GM18951 (cell line): ENCODE data around the gene TTF1.

Source experiments
- POLR2A ChIP-seq: IDR thresholded peaks from 4 replicates; pipeline ENCODE4 v1.6.1; 2011; ENCODE audit warnings: mild to moderate bottlenecking; ENCODE audit not compliant: insufficient read length, insufficient read depth; ENCODE audit errors: extremely low read depth
- in situ Hi-C: fragments of 300-500 bp; cut with MboI; formaldehyde crosslinking; loops from one replicate; pipeline ENCODE4 v1.12.0; 2022; ENCODE audit warnings: low sequenced_read_pairs, mixed read lengths, inconsistent platforms; ENCODE audit not compliant: unreplicated experiment

Gene TTF1

DNA sequence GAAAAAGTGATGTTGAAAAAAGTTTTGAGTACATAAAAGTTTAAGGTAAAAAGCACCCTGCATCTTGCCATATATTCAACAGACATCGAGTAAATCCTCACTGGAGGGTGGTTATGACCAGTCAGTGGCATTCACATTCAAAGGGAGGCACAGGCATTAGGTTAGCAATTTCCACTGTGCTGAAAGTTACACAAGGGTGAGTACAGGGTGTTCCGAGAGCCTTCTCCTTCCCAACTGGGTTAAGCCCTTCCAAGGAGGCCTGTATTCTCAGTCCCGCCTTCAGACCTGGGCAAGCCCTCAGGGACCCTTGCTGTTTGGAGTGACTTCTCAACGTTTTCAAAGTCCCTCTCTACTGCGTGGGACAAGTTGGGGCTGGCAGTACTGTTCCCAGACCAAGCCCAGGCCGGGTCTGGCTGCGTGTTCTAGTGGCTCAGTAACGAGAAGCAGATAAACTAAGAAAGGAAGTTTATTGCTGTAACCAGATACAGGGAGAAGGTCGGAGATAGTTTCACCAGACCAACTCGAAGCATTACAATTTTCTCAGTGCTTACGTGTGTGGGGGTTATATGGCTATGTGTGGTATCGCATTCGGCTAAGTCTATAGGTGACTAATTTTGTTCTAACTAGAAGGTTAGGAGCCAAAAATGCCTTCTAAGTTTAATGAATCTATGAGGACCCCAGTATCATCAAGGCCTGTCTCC lies 38.9 kb downstream of the TTF1 start:
- in situ Hi-C loops, result no loop called here
- TF ChIP-seq POLR2A, result no peak

DNA sequence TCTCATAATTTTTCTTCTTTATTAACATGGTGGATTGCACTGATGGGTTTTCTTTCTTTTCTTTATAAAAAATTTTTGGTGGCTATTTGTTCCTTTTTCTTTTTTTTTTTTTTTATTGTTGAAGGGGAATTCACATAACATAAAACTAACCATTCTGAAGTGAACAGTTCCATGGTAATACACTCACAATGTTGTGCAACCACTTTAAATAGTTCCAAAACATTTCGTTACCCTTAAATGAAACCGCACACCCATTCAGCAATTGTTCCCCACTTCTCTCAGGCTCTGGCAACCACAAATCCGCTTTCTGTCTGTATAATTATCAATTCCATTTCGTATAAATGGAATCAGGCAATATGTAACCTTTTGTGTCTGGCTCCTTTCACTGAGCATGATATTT lies 40.2 kb downstream of the TTF1 start:
- TF ChIP-seq POLR2A, result no peak
- in situ Hi-C loops, result no loop called here

DNA sequence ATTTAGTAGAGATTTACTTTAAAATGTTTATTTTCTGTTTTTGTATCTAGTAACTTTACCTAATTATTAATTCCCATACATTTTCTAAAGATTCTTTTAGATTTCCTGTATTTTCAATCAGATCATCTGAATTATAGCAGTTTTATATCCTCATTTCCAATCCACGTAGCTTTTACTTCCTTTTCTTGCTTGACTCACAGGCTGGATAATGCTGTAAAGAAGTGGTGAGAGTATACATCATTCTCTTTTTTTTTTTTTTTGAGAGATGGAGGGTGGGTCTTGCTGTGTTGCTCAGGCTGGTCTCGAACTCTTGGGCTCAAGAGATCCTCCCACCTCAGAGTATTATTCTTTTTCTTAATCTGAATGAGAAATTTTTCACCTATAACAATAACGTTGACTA lies 40.7 kb downstream of the TTF1 start:
- TF ChIP-seq POLR2A, result no peak
- in situ Hi-C loops, result no loop called here

DNA sequence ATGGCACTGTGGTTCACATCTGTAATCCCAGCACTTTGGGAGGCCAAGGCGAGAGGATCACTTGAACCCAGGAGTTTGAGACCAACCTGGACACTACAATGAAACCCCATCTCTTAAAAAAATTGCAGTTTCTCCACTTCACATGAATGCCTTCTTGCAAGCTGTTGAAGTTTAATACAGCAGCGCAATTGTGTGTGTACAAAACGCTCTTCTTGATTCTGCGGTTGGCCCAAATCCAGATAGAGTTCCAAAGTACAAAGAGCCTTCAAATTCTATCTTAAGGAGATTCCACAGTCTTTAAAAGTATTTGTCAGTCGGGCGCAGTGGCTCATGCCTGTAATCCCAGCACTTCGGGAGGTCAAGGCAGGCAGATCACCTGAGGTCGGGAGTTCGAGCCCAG lies 42.6 kb downstream of the TTF1 start:
- no peak for TF ChIP-seq POLR2A
- in situ Hi-C loops, result no loop called here

DNA sequence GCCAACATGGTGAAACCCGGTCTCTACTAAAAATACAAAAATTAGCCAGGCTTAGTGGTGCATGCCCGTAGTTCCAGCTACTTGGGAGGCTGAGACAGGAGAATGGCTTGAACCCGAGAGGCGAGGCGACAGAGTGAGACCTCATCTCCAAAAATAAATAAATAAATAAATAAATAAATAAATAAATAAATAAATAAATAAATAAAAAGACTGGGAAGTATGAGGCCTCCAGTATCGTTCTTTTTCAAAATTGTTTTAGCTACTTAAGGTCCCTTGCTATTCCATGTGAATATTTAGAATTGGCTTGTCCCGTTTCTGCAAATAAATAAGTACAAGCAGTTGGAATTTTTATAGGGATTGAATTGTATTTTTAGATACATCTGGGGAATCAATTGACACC lies 48.9 kb downstream of the TTF1 start:
- no peak for TF ChIP-seq POLR2A

DNA sequence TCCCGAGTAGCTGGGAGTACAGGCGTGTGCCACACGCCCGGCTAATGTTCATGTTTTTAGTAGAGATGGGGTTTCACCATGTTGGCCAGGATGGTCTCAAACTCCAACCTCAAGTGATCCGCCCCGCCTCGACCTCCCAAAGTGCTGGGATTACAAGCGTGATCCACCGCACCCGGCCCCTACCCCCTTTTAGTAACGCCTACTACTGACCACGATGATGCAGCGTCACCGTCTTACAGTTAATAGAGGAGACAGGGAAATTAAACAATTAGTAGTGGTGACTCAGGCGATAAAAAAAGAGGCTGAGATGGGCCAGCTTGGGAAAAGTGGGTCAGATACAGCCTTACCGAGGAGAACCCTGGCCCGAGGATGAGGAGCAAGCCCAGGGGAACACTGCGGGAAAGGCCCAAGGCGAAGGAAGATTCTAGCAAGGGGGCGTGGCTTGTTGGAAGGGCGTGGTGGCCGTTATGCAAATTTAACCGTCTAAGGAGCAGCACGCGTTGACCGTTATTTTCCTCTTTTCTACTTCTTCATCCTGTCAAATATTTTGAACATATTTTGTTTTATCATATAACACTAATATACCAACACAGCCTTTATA lies 50.2 kb downstream of the TTF1 start:
- no peak for TF ChIP-seq POLR2A
- in situ Hi-C loops, result no loop called here

More for the DNA sequence above, 48.9 kb downstream of the TTF1 start:
- in situ Hi-C loops, result no loop called here

DNA sequence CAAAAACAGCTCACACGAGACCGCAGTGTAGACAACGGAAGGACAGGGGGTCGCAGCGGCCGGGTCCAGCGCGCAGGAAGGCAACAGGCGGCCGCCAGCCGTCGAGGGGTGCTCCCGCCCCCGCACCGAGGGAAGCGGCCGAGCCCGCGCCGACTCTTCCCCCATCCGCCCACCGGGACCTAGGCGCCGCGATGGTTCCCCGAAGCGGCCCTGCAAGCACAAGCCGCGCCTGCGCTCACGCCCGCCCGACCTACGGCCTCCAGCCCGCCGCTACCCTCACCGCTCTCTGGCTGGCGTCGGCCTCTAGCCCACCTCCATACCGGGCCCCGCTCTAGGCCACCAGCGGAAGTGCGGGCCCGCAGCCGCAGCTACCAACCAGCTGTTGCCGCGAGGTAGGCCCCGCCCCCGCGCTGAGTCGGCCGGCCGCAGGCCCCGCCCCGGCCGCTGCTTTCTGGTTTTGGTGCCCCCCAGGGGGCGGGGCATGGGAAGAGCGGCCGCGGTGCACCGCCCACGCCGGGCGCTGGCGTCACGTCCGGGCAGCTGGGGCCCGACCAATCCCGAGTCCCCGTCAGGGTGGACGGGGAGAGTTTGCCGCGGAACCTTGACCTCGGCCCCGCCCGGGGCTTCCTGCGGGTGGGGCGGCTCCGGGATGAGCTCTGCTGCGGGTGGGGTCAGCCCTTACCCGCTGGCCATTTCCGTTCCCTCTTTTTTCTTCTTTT lies 51.8 kb downstream of the TTF1 start, which contains the start of gene SETX:
TSS of gene SETX (minus strand) at position 350 of the 719 bp plus-strand sequence. CDS start 5,558 bp downstream, outside the sequence.
- in situ Hi-C loops, result no loop called here
- TF ChIP-seq POLR2A, result peak; percentile 98

DNA sequence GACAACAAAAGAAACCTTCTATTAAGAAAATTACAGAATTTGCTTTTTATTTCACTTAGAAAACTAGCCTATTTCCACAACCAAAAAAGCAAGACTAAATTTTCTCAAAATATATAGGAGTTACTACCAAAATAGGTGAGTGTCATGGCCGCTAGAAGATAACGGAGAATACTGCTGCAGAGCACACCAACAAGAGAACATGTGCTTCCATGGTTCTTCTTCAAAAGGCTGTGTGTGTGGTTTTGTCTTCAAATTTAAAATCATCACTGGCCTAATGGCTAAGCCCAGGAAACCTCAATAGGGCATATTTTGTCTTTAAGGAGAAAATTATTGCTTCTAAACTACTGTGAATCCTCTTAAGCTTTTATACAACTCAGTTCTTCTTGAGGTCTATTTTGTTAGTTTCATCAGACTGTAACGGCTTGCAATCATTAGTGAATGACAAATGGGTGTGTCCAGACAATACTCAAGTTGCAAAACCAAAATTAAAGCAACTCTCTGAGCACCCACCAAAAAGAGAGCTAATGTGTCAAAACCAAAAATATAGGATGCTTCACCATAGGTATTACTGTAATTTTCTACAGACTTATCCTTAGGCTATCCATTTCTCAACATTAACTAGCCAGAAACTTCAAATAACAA lies 55.1 kb downstream of the TTF1 start:
- in situ Hi-C loops, result no loop called here

DNA sequence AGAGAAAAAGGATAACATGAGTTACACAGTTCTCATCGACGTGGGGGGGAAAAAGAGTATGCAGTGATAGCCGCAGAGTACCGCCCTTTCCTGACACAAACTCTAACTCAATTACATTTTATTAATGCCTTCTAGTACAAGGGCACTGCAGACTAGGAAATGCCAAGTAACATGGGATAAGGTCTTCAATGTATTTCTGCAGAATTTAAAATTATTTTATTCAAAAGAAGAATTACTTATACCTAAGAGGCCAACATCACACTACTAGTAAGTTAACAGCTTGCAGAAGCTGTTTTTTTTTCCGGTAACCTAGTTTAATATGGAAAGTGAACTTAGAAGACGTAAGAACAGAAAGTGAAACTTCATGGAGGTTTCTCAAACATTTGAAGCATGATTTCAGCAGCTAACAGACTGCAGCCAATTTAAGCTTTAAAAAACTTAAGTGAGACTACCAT lies 55.8 kb downstream of the TTF1 start:
- TF ChIP-seq POLR2A, result no peak
- in situ Hi-C loops, result no loop called here

More for the DNA sequence above, 55.1 kb downstream of the TTF1 start:
- TF ChIP-seq POLR2A, result no peak

DNA sequence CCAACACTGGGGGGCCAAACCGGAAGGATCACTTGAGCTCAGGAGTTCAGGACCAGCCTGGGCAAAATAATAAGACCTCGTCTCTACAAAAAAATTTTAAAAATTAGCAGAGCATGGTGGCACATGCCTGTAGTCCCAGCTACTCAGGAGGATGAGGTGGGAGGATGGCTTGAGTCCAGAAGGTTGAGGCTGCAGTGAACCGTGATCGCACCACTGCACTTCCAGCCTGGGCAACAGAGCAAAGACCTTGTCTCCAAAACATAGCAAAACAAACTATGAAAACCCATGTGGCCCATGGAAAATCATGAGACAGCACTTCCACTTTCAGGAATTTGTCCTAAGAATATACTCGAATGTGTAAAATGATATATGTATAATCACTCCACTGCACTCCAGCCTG lies 58.0 kb downstream of the TTF1 start:
- TF ChIP-seq POLR2A, result no peak
- in situ Hi-C loops, result no loop called here

DNA sequence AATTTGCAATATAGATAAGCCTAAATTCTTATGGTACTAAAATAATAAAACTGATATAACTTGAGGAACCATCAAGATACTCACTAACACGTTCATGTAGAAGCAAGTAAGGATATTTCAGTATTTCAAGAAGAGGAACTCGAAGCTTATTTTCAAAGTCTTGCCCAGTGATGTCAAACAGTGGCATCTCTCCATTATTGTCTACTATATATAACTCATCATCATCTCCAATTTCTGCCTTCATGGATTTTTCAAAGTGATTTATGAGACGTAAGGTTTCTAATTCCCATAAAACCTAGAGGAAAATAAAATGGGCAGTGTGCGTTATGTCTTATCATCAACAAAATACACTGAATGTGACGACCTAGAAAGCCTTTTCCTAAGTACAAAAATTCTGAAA lies 60.5 kb downstream of the TTF1 start:
- in situ Hi-C loops, result no loop called here
- TF ChIP-seq POLR2A, result no peak

DNA sequence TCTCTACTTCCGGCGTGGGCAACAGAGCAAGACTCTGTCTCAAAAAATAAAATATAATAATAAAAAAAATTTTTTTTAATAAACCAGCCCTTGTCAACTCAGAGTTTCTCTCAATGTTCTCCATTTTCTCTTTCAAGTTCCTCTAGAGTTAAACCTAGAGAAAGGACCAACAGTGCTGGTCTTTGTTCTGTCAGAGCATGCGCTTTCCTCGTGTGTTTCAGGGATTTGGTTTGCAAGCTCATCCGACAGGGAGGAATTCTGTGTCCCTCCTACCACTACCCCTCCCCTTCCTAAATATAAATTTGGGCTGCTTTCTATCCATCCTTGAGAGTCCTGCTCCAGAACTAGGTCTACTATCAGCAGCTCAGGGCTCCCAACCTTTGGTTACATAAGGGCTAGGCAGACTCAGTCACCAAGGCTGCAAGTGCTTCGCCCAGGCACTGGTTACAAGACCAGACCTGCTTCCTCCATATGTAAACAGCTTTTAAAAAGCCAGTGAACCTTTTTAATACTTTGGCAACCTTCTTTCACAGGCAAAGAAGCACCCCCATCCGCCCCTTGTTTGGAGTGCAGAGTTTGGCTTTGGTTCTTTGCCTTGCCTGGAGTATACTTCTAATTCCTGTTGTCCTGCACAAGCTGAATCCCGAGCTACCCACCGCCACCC lies 65.3 kb downstream of the TTF1 start:
- in situ Hi-C loops, result no loop called here
- TF ChIP-seq POLR2A, result no peak

DNA sequence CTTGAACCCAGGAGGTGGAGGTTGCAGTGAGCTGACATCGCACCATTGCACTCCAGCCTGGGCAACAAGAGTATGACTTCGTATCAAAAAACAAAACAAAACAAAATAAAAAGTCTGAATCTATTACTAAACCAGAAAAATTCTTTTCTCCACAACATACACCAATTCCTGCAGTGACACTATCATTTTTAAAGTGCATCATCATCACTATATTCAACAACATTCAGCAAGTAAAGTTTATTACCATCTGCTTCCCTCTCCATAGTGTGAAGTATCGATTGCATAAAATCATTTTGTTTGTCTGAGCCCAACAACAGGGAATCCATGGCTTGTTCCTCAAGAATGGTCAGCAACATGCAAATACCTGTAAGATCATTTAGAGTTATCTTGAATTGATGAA lies 72.3 kb downstream of the TTF1 start:
- TF ChIP-seq POLR2A, result no peak

More for the DNA sequence above, 72.3 kb downstream of the TTF1 start:
- in situ Hi-C loops, result no loop called here
